Measurements from ENCODE around the gene ENPP7.

ENPP7 gene

GRCh38 chr17:79737046-79737921 lies 6.5 kb downstream of the ENPP7 start:
- H3K9me3 ChIP-seq = no peaks in the 10 kb centered on the region
- no peaks in the 10 kb centered on the region for H3K36me3 ChIP-seq
- no peak overlapping the region for H3K27ac ChIP-seq
- no peak for TF ChIP-seq CTCF (IDR thresholded peaks at IDR 0.05)
- H3K4me1 ChIP-seq = peaks cover 0 to 10% (median 8%) of the 10 kb centered on the region in 4 donors
- peaks cover 0 to 61% of the 10 kb centered on the region in 2 donors for H3K27me3 ChIP-seq
- DNase-seq = no peak
- no peak overlapping the region for H3K4me3 ChIP-seq
- intact Hi-C loops (cut with DNase I; ENCODE audit: low total_unique reads) = no loop called here

- H3K4me1 ChIP-seq = peaks cover 0 to 10% (median 8%) of the 10 kb centered on the region in 4 donors
- DNase-seq = no peak
- no peaks in the 10 kb centered on the region for H3K36me3 ChIP-seq
- no peaks in the 10 kb centered on the region for H3K9me3 ChIP-seq
- H3K27ac ChIP-seq = no peak overlapping the region
- no peak overlapping the region for H3K4me3 ChIP-seq
- peaks cover 0 to 69% of the 10 kb centered on the region in 2 donors for H3K27me3 ChIP-seq
- no peak for TF ChIP-seq CTCF (IDR thresholded peaks at IDR 0.05)
- intact Hi-C loops (cut with DNase I; ENCODE audit: low total_unique reads) = no loop called here
Measured at GRCh38 chr17:79737922-79738578, 7.3 kb downstream of the ENPP7 start.

GRCh38 chr17:79738643-79739042 lies 7.9 kb downstream of the ENPP7 start:
- peaks cover 0 to 10% (median 8%) of the 10 kb centered on the region in 4 donors for H3K4me1 ChIP-seq
- intact Hi-C loops (cut with DNase I; ENCODE audit: low total_unique reads) = no loop called here
- peaks cover 0 to 71% of the 10 kb centered on the region in 2 donors for H3K27me3 ChIP-seq
- DNase-seq = no peak
- TF ChIP-seq CTCF (IDR thresholded peaks at IDR 0.05) = no peak
- H3K9me3 ChIP-seq = no peaks in the 10 kb centered on the region
- no peak overlapping the region for H3K4me3 ChIP-seq
- H3K36me3 ChIP-seq = no peaks in the 10 kb centered on the region
- H3K27ac ChIP-seq = no peak overlapping the region

GRCh38 chr17:79739148-79740062 lies 8.7 kb downstream of the ENPP7 start:
- H3K27ac ChIP-seq = no peak overlapping the region
- H3K4me1 ChIP-seq = peaks cover 0 to 10% (median 8%) of the 10 kb centered on the region in 4 donors
- no peak overlapping the region for H3K4me3 ChIP-seq
- TF ChIP-seq CTCF (IDR thresholded peaks at IDR 0.05) = no peak
- H3K36me3 ChIP-seq = no peaks in the 10 kb centered on the region
- peaks cover 0 to 74% of the 10 kb centered on the region in 2 donors for H3K27me3 ChIP-seq
- DNase-seq = no peak
- intact Hi-C loops (cut with DNase I; ENCODE audit: low total_unique reads) = no loop called here
- no peaks in the 10 kb centered on the region for H3K9me3 ChIP-seq

- H3K4me3 ChIP-seq = no peak overlapping the region
- peaks cover 0 to 10% (median 8%) of the 10 kb centered on the region in 4 donors for H3K4me1 ChIP-seq
- no peaks in the 10 kb centered on the region for H3K36me3 ChIP-seq
- H3K27me3 ChIP-seq = peaks cover 0 to 81% of the 10 kb centered on the region in 2 donors
- intact Hi-C loops (cut with DNase I; ENCODE audit: low total_unique reads) = no loop called here
- no peak overlapping the region for H3K27ac ChIP-seq
- no peak for DNase-seq
- TF ChIP-seq CTCF (IDR thresholded peaks at IDR 0.05) = no peak
- no peaks in the 10 kb centered on the region for H3K9me3 ChIP-seq
Measured at GRCh38 chr17:79740413-79740812, 9.7 kb downstream of the ENPP7 start.
